ENCODE results near the gene CCDC90B.
"Not testable (repeated sequence)": the region's sequence is repeated elsewhere in the genome, so short reads cannot be mapped to it uniquely, and the experiment has no call there.

Gene CCDC90B

GRCh38 chr11:83303316-83303715 is 17.1 kb upstream of the CCDC90B start:
- no peak overlapping the region for H3K27ac Mint-ChIP-seq
- H3K4me3 Mint-ChIP-seq = no peak overlapping the region
- H3K4me1 Mint-ChIP-seq = no peaks in the 10 kb centered on the region

GRCh38 chr11:83302151-83302550 is 16.0 kb upstream of the CCDC90B start:
- Mint-ChIP-seq H3K27me3 (no peaks in the 10 kb centered on the region), H3K4me1 (no peaks in the 10 kb centered on the region), H3K4me3 (no peak overlapping the region), H3K9me3 (no peaks in the 10 kb centered on the region), H3K27ac (no peak overlapping the region), H3K36me3 (no peaks in the 10 kb centered on the region)

More at GRCh38 chr11:83303316-83303715, 17.1 kb upstream of the CCDC90B start:
- no peaks in the 10 kb centered on the region for H3K9me3 Mint-ChIP-seq
- H3K27me3 Mint-ChIP-seq = no peaks in the 10 kb centered on the region
- no peaks in the 10 kb centered on the region for H3K36me3 Mint-ChIP-seq

DNA sequence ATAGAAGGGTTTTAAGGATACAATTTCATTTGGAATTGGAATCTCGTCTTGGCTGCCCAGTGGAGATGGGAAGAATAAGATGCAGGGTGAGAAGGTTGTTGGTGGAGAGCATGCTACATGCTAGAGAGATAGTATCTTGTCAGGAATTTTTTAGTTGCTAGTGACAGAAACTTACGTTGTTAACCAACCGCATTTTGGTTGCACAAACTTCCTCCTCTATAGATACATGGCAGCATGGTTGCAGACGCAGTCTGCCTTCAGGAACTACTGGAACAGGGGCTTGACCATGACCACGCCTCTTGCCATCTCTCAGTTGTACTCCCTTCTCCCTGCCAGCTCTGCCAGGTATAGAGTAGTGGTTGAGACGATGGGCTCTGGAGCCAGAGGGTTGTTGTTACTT is 13.5 kb upstream of the CCDC90B start:
- H3K9me3 Mint-ChIP-seq = no peaks in the 10 kb centered on the region
- H3K4me3 Mint-ChIP-seq = no peak overlapping the region
- no peaks in the 10 kb centered on the region for H3K36me3 Mint-ChIP-seq

GRCh38 chr11:83294208-83294607 is 8.0 kb upstream of the CCDC90B start:
- Mint-ChIP-seq H3K4me1 (peaks cover 12% of the 10 kb centered on the region), H3K27ac (no peak overlapping the region), H3K4me3 (no peak overlapping the region), H3K36me3 (no peaks in the 10 kb centered on the region), H3K27me3 (no peaks in the 10 kb centered on the region), H3K9me3 (no peaks in the 10 kb centered on the region)

More for the DNA sequence above, 13.5 kb upstream of the CCDC90B start:
- no peaks in the 10 kb centered on the region for H3K4me1 Mint-ChIP-seq
- no peaks in the 10 kb centered on the region for H3K27me3 Mint-ChIP-seq
- no peak overlapping the region for H3K27ac Mint-ChIP-seq

DNA sequence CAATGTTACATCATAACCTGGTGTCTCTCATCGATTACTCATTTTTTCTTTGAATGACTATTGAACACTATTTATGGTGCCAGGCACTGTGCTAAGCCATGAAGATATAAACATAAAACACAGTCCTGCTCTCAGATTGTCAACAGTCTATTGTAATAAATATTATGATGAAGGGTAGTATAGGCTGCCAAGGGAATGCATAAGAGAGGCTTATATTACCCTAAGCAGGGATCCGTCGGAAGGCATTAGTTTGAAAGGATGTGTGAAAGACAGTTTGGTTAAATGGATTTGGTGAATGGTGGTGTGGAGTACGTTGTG is 7.2 kb upstream of the CCDC90B start:
- no peaks in the 10 kb centered on the region for H3K36me3 Mint-ChIP-seq
- H3K27ac Mint-ChIP-seq = peak overlapping the region; percentile 73
- H3K4me3 Mint-ChIP-seq = no peak overlapping the region

DNA sequence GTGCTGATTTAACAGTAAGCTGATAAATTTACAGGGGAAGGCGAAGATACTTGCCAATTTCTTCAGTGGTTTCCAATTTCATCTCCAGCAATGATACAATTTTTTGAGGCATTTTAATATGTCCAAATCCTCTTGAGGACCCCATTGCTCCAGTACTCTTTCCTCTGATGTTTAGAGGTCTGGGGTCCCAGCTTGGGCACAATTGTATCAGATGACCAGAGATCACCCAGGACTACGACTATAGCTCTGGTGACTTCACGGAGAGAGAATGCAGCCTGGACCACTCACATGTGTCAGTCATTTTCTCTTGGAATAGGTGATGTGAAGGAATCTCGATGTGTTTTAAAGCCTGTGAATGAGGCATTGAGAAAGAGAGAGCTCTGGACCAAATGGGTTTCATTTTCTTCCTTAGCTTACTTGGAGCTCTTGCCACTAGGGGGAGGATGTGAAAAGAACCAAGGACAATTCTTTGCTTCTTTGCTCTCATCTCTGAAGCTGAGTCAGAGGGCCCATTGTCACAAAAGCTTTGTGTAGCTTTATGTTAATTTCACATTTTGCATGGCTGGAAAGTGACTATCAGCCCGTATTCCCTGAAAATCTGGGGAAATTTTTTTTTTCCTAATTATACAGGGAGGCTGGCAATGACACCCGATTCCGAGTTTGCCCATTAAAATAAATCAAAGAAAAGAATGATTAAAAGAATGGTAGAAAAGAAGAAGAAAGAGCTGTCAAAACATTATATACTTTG is 6.7 kb upstream of the CCDC90B start:
- Mint-ChIP-seq H3K27me3 (no peaks in the 10 kb centered on the region), H3K36me3 (no peaks in the 10 kb centered on the region), H3K4me1 (peaks cover 12% of the 10 kb centered on the region), H3K9me3 (no peaks in the 10 kb centered on the region), H3K27ac (peak overlapping the region; percentile 73), H3K4me3 (peak overlapping the region; percentile 61)

More for the DNA sequence above, 7.2 kb upstream of the CCDC90B start:
- H3K27me3 Mint-ChIP-seq = no peaks in the 10 kb centered on the region
- H3K4me1 Mint-ChIP-seq = peaks cover 12% of the 10 kb centered on the region
- no peaks in the 10 kb centered on the region for H3K9me3 Mint-ChIP-seq

- Mint-ChIP-seq H3K4me3 (no peak overlapping the region), H3K4me1 (peaks cover 32% of the 10 kb centered on the region), H3K27me3 (no peaks in the 10 kb centered on the region), H3K27ac (no peak overlapping the region), H3K36me3 (peaks cover 5% of the 10 kb centered on the region), H3K9me3 (peaks cover 3% of the 10 kb centered on the region)
These were observed 1.5 kb upstream of the CCDC90B start for GRCh38 chr11:83287631-83288030.

DNA sequence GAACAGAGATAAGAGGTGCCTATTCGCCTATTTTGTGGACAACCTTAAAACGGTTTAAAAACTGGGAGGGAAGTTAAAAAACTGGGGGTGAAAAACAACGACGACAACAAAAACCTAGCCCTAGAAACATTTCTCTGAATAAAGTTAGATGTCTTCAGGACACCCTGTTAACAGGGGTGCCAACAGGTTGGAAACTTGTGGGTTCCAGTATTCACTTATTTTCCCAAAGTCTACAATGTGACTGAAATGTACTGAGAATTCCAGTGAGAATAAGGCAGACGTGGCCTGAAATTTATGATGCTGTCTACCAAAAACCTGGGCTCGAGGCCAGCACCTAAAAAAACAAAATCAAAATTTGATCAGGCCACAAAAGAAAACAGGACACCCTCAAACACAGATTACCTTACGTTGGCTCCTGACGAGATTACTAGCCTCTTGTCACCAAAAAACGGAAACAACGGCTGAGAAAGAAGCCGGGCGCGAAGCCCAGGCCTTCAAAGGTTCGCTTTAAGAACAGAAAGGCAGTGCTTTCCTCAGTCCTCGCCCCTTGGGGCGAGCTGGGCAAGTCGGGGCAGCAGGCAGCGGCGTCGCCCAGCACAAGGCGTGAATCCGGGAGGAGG is 906 bp downstream of the CCDC90B start:
- Mint-ChIP-seq H3K4me3 (peak overlapping the region; percentile 98), H3K27ac (peak overlapping the region; percentile 97), H3K9me3 (peaks cover 3% of the 10 kb centered on the region), H3K4me1 (peaks cover 48% of the 10 kb centered on the region), H3K36me3 (peaks cover 7% of the 10 kb centered on the region), H3K27me3 (no peaks in the 10 kb centered on the region)

DNA sequence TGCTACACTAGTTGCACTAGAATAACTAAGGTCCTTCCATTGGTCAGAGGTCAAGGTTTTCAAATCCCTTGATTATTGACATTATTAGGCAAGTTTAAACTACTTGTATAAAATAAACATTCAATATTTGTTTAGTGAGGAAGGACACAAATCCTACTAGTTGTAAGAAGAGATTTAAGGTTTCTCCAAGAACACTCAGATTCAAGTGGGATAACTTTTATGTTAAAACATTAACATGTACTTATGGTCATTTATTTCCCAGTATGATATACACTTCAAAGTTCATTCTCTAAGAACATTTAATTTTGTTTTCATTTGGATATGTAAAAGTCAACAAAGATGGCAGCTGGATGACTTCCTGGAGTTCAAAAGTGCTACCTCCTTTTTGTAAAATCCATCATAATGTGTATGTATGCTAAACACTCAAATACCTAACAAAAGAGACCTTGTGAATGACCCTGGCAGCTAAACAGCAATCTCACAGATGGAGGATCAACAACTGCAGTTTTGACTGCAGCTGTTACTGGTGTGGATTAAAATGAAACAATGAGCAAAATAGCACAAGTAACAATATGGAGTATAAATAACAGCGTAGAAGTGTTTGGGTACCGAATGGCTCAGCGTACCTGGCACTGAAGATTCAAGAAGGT is 1.5 kb downstream of the CCDC90B start:
- H3K9me3 Mint-ChIP-seq = peaks cover 3% of the 10 kb centered on the region
- peak overlapping the region; percentile 98 for H3K4me3 Mint-ChIP-seq
- H3K36me3 Mint-ChIP-seq = peaks cover 10% of the 10 kb centered on the region
- peaks cover 52% of the 10 kb centered on the region for H3K4me1 Mint-ChIP-seq
- no peaks in the 10 kb centered on the region for H3K27me3 Mint-ChIP-seq
- H3K27ac Mint-ChIP-seq = peak overlapping the region; percentile 88

- Mint-ChIP-seq H3K4me3 (no peak overlapping the region), H3K36me3 (peaks cover 11% of the 10 kb centered on the region), H3K27me3 (no peaks in the 10 kb centered on the region)
These were observed 4.0 kb downstream of the CCDC90B start for GRCh38 chr11:83282084-83282716.

DNA sequence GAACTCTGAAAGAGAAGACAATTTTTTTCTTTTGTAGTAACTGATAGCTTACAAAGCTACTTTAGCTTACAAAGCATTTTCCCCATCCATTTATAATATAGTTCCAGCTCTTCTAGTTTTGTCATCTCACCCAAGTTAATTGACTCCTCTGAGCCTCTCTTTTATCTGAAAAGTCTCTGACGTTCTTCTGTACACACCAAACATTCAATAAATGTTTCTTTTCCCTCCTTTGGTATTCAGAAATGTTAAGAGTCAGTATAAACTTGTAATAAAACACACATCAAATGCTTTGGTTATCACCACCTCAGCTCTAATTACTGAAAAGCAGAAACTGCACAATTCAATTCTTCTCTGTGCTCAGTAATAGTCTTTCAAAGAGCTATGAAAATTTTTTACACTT is 5.9 kb downstream of the CCDC90B start:
- no peak overlapping the region for H3K4me3 Mint-ChIP-seq
- H3K27me3 Mint-ChIP-seq = no peaks in the 10 kb centered on the region
- H3K36me3 Mint-ChIP-seq = peaks cover 11% of the 10 kb centered on the region

More at GRCh38 chr11:83282084-83282716, 4.0 kb downstream of the CCDC90B start:
- Mint-ChIP-seq H3K27ac (no peak overlapping the region), H3K9me3 (peaks cover 1% of the 10 kb centered on the region), H3K4me1 (peaks cover 50% of the 10 kb centered on the region)

DNA sequence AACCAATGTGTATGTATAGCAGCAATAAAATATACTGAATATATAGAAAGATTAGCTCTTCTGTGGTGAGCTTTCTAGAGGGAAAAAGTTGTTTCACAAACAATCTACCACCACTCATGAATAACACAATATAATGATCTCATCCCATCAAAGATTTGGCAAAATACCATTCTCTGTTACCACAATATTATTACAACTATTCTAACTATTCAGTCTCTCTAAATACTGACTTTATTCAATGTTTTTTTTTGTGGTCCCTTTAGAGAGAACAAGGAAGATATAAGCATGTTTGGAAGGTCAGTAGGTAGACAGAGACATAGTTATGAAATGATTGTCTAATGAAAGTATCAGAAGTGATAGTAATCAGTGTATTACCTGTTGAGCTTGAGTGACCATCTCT is 7.8 kb downstream of the CCDC90B start:
- Mint-ChIP-seq H3K9me3 (no peaks in the 10 kb centered on the region), H3K36me3 (peaks cover 12% of the 10 kb centered on the region), H3K4me3 (no peak overlapping the region), H3K4me1 (peaks cover 29% of the 10 kb centered on the region), H3K27ac (no peak overlapping the region), H3K27me3 (no peaks in the 10 kb centered on the region)

More for the DNA sequence above, 5.9 kb downstream of the CCDC90B start:
- Mint-ChIP-seq H3K9me3 (no peaks in the 10 kb centered on the region), H3K27ac (no peak overlapping the region), H3K4me1 (peaks cover 43% of the 10 kb centered on the region)

GRCh38 chr11:83275888-83276641 is 10.1 kb downstream of the CCDC90B start:
- peaks cover 27% of the 10 kb centered on the region for H3K36me3 Mint-ChIP-seq

DNA sequence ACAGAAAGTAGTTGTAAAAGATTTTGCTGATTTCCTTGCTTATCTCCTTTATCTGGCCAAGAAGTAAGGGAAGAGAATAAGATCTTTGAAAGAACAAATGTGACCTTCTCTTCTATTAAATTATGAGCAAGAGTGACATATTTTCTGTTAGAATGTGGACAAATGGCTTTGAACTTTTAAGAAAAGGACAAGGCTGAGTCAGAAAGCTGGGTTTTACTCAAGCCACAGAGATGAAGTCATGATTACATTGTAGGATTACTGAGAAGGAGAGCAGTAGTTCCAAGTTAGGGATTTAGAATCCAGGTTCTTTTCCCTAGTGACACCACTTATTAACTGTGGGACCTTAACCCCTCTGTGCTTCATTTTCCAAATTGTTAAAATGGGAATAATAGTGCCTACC is 13.5 kb downstream of the CCDC90B start:
- H3K4me1 Mint-ChIP-seq = peaks cover 28% of the 10 kb centered on the region
- H3K9me3 Mint-ChIP-seq = no peaks in the 10 kb centered on the region
- H3K4me3 Mint-ChIP-seq = no peak overlapping the region
- no peak overlapping the region for H3K27ac Mint-ChIP-seq
- no peaks in the 10 kb centered on the region for H3K27me3 Mint-ChIP-seq
- H3K36me3 Mint-ChIP-seq = peaks cover 30% of the 10 kb centered on the region

More at GRCh38 chr11:83275888-83276641, 10.1 kb downstream of the CCDC90B start:
- Mint-ChIP-seq H3K27ac (no peak overlapping the region), H3K27me3 (no peaks in the 10 kb centered on the region), H3K9me3 (no peaks in the 10 kb centered on the region), H3K4me1 (peaks cover 15% of the 10 kb centered on the region), H3K4me3 (no peak overlapping the region)

GRCh38 chr11:83271734-83272133 is 14.4 kb downstream of the CCDC90B start:
- Mint-ChIP-seq H3K36me3 (peaks cover 33% of the 10 kb centered on the region), H3K4me1 (peaks cover 31% of the 10 kb centered on the region)
- not testable (repeated sequence) for H3K27ac Mint-ChIP-seq, H3K27me3 Mint-ChIP-seq, H3K4me3 Mint-ChIP-seq, H3K9me3 Mint-ChIP-seq

Measured in activated naive CD4-positive, alpha-beta T cell treated with anti-CD3 and anti-CD28 coated beads, Interleukin-2, amount 50 U/mL, for 24 hours (primary cell).